Transverse colon (tissue), 3 donors: ENCODE data around the gene MYO7A.

Experiments used
- EP300 ChIP-seq: sonication (generic); formaldehyde crosslinking; IDR thresholded peaks from one replicate; pipeline ENCODE4 v1.6.1; 2017; ENCODE audit warnings: antibody characterized with exemption, low read depth
- POLR2A ChIP-seq: fragments of 450-650 bp; IDR thresholded peaks from one replicate; pipeline ENCODE4 v1.6.1; 2016; ENCODE audit warnings: antibody characterized with exemption, mild to moderate bottlenecking, moderate library complexity
- TF ChIP-seq, protein P1 (sequence below), 5 experiments: fragments of 200-600 bp in 3 of 5; fragments of 450-650 bp in 2 of 5; sonication (generic) in 3 of 5; IDR thresholded peaks; 1 replicate in 2 of 5; 2 replicates in 3 of 5; pipeline ENCODE4 v1.5.1; 2016 to 2017; ENCODE audit warnings: antibody characterized with exemption in 5 of 5, inconsistent platforms in 3 of 5, mild to moderate bottlenecking in 2 of 5, moderate library complexity in 1 of 5

DNA sequence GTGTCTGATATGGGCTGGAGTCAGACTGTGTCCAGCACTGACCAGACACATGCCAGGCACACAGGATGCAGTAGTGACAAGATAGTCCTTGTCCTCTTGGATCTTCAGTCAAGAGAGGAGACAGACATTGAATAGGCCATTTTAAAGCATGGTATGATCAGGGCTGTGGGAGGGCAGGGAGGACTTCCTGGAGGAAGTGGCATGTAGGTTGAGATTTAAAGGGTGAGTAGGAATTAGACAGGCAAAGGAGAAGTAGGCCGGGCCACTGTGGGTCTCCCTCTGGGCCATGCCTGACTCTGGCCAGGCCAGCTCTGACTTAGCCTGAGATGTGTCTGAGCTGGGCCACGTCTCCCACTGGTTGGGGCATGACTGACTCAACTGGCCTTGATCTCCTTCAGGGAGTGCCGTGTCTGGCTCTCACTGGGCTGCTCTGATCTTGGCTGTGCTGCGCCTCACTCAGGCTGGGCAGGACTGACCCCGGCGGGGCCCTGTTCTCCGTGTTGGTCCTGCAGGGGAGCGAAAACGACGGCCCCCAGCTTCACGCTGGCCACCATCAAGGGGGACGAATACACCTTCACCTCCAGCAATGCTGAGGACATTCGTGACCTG lies 71.2 kb downstream of the MYO7A start:
- TF ChIP-seq EP300 (no peak), POLR2A (no peak)
- TF ChIP-seq, protein P1, sequence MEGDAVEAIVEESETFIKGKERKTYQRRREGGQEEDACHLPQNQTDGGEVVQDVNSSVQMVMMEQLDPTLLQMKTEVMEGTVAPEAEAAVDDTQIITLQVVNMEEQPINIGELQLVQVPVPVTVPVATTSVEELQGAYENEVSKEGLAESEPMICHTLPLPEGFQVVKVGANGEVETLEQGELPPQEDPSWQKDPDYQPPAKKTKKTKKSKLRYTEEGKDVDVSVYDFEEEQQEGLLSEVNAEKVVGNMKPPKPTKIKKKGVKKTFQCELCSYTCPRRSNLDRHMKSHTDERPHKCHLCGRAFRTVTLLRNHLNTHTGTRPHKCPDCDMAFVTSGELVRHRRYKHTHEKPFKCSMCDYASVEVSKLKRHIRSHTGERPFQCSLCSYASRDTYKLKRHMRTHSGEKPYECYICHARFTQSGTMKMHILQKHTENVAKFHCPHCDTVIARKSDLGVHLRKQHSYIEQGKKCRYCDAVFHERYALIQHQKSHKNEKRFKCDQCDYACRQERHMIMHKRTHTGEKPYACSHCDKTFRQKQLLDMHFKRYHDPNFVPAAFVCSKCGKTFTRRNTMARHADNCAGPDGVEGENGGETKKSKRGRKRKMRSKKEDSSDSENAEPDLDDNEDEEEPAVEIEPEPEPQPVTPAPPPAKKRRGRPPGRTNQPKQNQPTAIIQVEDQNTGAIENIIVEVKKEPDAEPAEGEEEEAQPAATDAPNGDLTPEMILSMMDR (IDR thresholded peaks at IDR 0.05): no peak
